ENCODE results near the gene IMPDH2.

IMPDH2 gene

GRCh38 chr3:49005998-49006397 is 23.2 kb downstream of the IMPDH2 start:
- DNase-seq = peak in 1 of 14 donors; percentile 9

DNA sequence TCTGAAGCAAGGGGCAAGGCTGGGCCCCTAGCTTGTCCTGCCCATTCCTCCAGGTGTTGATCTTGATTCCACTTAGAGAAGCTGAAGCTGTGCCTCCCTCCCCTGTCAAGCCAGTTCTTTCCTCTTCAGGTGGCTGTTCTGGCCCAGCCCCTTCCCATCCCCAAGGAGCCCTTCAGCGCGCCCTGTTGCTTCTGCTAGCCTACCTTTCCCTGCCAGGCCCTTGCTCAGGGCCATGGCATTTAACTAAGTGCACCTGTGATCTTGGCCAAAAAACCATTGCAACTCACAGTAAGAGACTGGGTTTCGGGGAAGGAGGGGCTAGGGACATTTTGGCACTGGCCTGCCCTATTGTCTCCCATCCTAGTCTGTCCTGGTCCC is 23.9 kb downstream of the IMPDH2 start:
- no peak for DNase-seq

- no peak for DNase-seq
Observed at GRCh38 chr3:49004352-49005302, 24.6 kb downstream of the IMPDH2 start.

DNA sequence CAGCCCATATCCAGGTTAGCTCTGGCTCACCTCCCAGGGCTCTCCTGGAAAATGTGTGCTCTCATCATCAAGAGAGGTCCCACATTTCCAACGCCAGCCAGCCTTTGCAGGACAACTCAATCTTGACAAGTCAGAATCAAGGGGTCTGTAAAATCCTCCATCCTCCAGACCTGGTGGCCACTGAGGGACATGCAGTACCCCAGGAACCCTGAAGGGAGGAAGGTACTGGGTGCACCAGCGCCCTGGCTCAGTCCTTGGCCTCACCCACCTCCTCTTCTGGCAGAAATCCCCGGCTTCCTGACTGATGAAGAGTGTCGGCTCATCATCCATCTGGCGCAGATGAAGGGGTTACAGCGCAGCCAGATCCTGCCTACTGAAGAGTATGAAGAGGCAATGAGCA is 28.0 kb downstream of the IMPDH2 start:
- no peak for DNase-seq

DNA sequence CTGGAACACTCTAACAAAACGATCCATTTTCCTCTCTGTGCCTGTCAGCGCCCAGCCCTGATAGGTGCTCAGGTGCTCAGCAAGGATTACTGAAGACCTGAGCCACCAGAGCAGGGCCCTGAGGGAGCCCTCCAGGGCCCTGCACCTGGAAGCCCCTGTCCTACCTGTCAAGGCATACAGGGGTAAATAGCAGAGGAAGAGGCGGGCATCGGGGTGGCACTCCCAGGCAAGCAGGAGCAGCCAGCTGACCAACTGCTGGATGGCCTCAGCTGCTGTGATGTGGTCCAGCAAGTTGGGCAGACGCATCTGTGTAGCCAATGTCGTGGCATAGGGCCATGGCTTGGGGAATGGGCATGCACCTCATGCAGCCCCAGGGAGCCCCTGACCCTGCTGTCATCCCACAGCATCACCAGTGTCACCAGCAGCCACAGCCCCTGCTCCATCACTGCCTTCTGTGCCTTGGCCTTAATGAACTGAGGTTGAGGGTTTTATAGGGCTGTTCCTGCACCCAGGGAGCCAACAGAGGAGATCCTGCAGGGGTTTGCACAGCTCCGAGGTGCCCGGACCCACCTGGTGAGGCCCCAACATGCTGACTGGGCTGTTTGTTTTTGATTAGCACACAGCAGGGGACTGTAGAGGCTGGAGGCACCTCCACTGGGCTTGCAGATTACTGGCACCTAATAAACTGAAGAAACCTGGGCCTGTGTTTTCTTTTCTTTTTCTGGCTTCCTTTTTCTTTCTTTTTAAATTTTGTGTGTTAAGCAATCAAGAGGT is 29.9 kb downstream of the IMPDH2 start:
- no peak for DNase-seq

DNA sequence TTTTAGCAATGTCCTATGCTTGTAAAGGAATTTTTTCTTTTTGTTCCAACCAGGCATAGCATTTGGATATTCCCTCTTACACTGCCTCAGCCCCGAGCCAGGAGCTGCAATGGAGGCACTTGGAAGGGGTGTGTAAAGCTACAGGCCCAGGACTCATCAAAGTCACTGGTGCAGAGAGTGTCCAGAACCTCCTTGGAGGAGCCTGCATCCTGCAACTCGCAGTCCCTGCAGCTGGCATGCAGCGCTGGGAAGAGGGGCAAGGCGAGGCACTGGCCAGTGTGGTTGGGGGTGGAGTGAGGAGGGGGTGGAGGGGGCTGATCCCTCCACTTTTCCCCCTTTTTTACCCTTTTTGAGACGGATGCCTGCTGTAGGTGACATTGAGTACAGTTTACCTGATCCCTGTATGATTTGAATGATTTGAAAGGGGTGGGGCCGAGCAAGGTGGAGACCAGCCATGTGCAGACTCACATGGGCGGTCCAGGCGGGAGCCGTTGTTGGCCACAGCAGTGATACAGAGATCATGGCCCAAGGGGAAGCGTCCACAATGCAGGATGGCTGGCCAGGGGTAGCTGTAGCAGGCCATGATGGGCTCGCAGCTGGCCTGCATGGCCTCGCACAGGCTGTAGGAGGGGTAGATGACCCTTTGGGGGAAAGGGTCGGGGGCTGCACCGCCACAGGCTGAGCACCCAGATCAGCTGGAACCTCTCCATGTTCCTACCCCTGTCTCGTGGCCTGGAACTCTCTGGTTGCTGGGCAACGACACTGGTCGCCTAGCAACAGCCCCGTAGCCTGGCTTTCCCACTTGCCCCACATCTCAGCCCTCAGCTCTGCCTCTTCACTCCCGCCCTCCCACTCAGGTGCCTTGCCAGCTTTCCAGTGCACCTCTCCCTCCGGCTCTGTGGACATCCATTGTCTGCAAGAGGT is 31.2 kb downstream of the IMPDH2 start:
- peak in 1 of 14 donors; percentile 20 for DNase-seq

DNA sequence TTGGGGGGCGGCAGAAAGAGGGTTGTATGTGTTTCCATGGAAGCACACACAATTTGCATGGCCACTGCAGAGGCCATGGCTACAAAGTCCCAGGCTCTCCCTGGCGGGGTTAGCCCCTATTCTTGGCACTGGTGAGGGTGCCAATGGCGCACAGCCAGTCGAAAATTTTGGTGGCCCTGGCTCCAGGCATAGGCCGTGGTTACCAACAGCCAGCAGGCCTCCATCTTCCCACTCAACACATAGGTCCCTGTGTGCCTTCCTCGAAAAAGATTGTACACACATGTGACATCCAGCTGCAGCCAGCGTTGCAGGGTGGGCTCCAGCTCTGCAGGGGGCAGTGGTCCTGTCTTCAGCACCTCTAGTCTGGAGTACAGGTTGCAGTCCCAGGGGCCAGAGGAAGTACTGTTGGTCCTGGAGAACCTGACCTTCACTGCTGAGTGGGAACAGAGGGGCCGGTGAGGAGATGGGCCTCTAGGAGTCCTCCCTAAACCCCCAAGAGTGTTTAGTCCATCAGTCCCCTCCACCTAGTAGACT is 32.0 kb downstream of the IMPDH2 start:
- no peak for DNase-seq

DNA sequence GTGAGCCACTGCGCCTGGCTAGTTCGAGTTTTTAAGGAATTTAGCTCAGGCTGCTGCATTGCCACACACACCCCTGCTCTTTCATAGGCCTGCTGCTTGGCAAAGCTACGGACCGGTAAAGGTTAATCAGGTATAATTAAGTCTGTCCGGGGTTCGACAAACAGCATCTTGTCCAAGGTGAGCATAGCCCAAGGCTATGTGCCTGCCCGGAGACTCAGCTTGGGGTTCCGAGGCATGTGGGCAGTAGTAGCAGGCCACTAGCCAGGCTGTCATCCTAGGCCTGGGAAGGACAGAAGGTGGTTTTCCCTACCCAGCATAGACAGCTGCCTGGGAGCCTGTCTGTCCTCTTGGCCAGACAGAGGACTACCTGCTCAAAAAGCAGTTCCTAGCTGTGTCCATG is 32.6 kb downstream of the IMPDH2 start:
- no peak for DNase-seq

DNA sequence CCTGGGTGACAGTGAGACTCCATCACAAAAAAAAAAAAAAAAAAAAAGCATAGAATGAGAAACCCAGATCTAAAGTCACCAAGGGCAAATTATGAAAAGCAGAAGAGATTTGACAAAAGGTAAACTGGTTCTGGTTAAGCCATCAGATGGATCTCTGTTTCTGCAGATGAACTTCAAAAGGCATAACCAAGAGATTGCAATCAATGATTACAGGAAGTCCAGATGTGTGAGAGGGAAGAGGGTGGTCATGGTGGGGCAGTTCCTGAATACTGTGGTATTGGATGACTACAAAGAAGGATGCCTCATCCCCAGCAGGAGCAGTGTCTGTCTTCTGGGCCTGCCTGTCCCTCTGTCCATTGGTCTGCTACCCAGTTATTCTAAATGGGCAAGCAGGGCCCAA is 35.4 kb downstream of the IMPDH2 start:
- DNase-seq = no peak

DNA sequence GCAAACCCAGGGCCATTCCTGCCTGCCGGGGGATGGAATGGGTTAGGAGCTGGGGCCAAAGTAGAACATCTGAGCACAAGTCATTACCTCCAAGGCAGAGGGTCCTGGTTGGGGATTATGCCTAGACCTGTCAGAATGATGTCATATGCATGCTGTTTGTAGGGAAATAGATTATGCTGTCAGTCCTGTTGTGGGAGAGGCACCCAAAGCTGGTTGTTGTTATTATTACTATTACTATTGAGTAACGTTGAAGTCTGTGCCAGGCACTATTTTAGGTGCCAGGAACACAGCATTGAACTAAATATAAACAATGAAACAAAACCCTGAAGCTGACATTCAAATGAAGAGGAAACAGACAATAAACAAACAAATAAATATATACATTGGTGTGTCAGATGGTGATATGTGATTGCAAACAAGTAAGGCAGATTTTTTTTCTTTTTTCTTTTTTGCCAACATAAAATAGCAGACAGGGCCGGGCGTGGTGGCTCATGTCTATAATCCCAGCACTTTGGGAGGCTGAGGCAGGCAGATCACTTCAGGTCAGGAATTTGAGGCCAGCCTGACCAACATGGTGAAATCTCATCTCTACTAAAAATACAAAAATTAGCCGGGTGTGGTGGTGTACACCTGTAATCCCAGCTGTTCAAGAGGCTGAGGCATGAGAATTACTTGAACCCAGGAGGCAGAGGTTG is 37.2 kb downstream of the IMPDH2 start:
- no peak for DNase-seq

DNA sequence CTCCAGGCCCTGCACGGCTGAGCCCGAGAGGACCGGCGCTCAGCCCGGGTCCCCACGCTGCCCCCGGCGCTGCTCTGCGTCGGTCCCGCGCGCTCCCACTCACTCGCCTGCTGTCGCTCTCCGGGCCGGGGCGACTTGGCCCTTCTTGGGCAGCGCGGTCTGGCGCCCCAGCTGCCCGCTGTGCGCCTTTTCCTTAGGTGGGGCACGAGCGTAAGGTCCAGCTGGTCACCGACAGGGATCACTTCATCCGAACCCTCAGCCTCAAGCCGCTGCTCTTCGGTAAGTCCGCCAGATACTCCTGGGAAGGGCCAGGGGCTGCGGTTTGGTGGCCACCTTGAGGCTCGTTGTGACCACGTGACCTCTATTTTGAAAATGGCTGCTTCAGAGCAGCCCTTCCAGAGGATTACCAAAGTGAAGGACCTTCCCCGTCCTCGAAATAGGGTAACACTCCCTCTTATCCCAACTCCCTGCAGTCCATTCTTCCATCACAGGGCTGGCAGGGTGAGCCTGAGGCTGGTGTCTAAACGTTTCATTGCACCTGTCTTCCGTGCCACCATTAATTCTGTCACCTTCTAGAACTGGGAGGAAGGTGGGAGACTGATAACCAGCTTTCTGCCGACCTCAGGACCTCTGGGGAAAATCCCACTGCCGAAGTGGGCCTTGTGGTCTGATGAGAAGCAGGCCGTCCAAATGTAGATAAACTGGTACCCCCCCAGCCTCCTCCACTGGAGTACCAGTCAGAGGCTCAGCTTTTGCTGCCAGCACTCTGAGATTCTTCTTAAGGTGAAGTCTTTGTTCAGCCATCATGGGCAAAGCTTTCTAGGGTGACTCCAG is 38.3 kb downstream of the IMPDH2 start:
- DNase-seq = peak in 9 of 14 donors; percentile 18 to 58 (median 39)

- peak in 13 of 14 donors; percentile 65 to 95 (median 86) for DNase-seq
Observed at GRCh38 chr3:48989796-48990635, 39.2 kb downstream of the IMPDH2 start, which contains the start of gene P4HTM. P4HTM (plus strand) TSS chr3:48990241; CDS start chr3:48990257, 16 bp downstream.

GRCh38 chr3:48989126-48989795 is 39.9 kb downstream of the IMPDH2 start:
- DNase-seq = no peak

- DNase-seq = no peak
Observed at GRCh38 chr3:48985831-48986376, 43.3 kb downstream of the IMPDH2 start.

DNA sequence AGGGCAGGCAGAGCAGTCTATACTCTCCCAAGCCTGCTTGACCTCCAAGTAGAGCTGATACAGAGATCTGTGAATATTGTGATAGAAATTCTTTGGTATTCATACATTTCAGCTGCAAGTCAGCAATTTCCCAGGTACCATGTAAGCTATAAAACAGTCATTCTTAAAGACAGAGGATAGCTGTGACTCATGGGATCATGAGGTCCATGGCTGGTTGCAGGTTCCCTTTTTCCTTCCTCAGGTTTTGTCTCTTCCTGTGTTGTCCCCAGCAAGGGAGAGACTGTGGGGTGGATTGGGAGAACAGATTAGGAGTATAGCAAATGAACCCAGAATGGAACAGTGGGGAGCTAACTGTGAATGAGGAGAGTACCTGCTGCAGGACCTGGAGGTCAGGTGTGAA is 44.5 kb downstream of the IMPDH2 start:
- DNase-seq = no peak

DNA sequence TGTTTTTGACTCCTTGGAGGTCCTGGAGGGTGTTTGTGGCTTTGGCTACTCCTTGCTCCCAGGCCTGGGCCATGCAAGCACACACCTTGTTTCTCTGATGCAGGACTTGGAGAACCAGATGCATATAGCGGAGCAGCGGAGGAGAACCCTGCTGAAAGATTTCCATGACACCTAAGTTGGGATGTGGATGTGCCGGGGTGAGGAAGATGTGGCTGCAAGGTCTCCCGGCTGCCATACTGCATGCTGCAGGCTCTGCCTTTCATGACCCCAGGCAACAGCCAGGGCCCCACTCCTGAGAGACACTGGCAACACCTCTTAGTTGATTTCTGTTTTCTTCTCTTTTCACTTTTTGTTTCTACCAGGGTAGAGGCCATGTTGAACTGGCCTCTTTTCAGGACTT is 46.1 kb downstream of the IMPDH2 start:
- no peak for DNase-seq

DNA sequence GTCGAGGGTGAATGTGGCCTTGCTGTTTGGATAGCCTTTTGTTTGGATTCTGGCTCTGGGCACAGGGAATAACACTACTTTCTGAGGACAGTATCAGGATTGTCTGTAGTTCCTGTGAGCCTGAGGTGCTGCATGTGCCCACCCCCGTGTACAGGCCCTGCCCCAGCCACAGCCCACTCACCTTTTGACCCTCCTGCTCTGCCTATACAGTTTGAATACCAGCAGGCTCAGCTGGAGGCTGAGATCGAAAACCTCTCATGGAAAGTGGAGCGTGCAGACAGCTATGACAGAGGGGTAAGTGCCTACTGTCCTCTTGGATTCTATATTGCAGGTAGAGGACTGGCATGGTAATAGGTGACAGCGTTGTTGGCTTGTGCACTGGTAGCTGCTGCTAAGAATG is 46.5 kb downstream of the IMPDH2 start:
- DNase-seq = no peak

GRCh38 chr3:48982016-48982415 is 47.2 kb downstream of the IMPDH2 start:
- no peak for DNase-seq

- DNase-seq = no peak
Observed at GRCh38 chr3:48980295-48980694, 48.9 kb downstream of the IMPDH2 start.

Measured in C1 segment of cervical spinal cord (tissue), 14 donors.